ENCODE measurements around the gene ATP5F1B. TPM values are rescaled to one million over a fixed set of nuclear protein-coding genes. Genes with fewer than 3 reads are reported as not detected.

The ATP5F1B gene
- total and polyA plus RNA-seq, 9 of the 15 experiments (the other 6 are each of a cell fraction or from before 2014, with no cell fraction given), result 908 to 3,125 (median 1,482) TPM

- TF ChIP-seq HBP1 (CRISPR knock-in tag; IDR thresholded peaks at IDR 0.05), result 0 out of 2 replicates have a peak, but pooled peaks have one; percentile 5
- TF ChIP-seq CHD4 (IDR thresholded peaks at IDR 0.05; ENCODE audit: insufficient read depth, insufficient replicate concordance, low read depth, low read length, poor library complexity, severe bottlenecking), result no peak
- no peak for TF ChIP-seq HEY1 (CRISPR knock-in tag; IDR thresholded peaks at IDR 0.05; ENCODE audit: borderline replicate concordance)
- TF ChIP-seq FOXK2 (conservative IDR thresholded peaks at IDR 0.05 in 1 of 2, IDR thresholded peaks at IDR 0.05 in 1 of 2; ENCODE audit: low read depth in 2 of 2), result 0 out of 4 replicates have a peak, but pooled peaks of 1 of the 2 experiments have one; percentile 37
- no peak for TF ChIP-seq MCM5 (IDR thresholded peaks at IDR 0.05; ENCODE audit: low read depth)
- no peak for TF ChIP-seq RHOXF2B (CRISPR knock-in tag; conservative IDR thresholded peaks at IDR 0.05)
- no peak for TF ChIP-seq ZNF766 (CRISPR knock-in tag; conservative IDR thresholded peaks at IDR 0.05)
- peak; percentile 39; the same call in 1 of the 2 replicates for TF ChIP-seq ZEB2 (IDR thresholded peaks at IDR 0.05)
- TF ChIP-seq AFF4 (CRISPR knock-in tag; IDR thresholded peaks at IDR 0.05), result peak; percentile 34; the same call in 1 of the 2 replicates
- TF ChIP-seq NFIX (CRISPR knock-in tag; IDR thresholded peaks at IDR 0.05; ENCODE audit: low read depth), result no peak
- no peak for TF ChIP-seq ZNF583 (CRISPR knock-in tag; IDR thresholded peaks at IDR 0.05)
- no peak for TF ChIP-seq U2AF1 (optimal IDR thresholded peaks at IDR 0.05; ENCODE audit: low read depth, low read length)
- no peak for TF ChIP-seq ARID4B (CRISPR knock-in tag; IDR thresholded peaks at IDR 0.05)
- no peak for TF ChIP-seq MYNN (IDR thresholded peaks at IDR 0.05)
- no peak for TF ChIP-seq MYNN (CRISPR knock-in tag; IDR thresholded peaks at IDR 0.05)
- TF ChIP-seq DPF2 (IDR thresholded peaks at IDR 0.05), result no peak
- no peak for TF ChIP-seq HLTF (IDR thresholded peaks at IDR 0.05)
- TF ChIP-seq CREB1 (IDR thresholded peaks at IDR 0.05), result no peak
- TF ChIP-seq CREB1 (CRISPR knock-in tag; IDR thresholded peaks at IDR 0.05), result 0 out of 2 replicates have a peak, but pooled peaks have one; percentile 19
Observed at GRCh38 chr12:56634837-56635791, 10.7 kb downstream of the ATP5F1B start (continued).
